ENCODE results near the gene SIRPA.

Gene SIRPA

DNA sequence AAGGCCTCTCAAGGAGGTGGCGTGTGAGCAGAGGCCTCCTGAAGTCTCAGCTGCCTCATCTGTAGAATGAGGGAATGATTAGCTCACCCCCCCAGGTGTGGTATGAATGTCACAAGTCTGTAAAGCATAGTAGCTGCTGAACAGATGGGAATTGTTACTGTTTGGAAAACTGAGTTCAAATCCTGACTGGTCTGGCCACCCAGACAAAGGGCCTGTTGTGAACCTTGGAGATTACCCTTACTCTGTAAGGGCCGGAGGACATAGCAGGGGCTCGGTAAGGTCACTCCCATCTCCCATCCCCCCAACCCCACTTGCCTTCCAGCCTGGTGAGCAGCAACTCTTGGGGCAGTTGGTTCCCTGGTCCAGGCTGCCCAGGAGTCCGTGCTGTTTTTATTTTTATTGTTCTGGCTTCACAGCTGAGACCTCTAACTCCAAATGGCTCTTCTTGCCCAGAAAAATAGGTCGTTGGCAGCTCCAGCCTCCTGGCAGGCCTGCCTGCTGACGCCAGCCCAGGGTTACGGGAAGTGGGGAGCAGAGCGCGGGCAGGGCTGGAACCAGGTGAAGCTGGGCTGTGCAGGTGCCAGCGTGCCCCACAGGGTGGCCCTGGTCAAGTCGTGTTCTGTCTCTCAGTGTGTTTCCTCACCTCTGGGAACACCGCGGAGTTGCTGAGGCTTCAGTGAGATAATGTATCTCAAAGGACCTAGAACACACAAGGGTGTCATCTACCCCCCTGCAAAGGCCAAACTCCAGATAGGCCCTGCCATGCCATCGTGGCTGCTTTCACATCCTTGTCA is 4.5 kb upstream of the SIRPA start:
- FAIRE-seq, result no peak

DNA sequence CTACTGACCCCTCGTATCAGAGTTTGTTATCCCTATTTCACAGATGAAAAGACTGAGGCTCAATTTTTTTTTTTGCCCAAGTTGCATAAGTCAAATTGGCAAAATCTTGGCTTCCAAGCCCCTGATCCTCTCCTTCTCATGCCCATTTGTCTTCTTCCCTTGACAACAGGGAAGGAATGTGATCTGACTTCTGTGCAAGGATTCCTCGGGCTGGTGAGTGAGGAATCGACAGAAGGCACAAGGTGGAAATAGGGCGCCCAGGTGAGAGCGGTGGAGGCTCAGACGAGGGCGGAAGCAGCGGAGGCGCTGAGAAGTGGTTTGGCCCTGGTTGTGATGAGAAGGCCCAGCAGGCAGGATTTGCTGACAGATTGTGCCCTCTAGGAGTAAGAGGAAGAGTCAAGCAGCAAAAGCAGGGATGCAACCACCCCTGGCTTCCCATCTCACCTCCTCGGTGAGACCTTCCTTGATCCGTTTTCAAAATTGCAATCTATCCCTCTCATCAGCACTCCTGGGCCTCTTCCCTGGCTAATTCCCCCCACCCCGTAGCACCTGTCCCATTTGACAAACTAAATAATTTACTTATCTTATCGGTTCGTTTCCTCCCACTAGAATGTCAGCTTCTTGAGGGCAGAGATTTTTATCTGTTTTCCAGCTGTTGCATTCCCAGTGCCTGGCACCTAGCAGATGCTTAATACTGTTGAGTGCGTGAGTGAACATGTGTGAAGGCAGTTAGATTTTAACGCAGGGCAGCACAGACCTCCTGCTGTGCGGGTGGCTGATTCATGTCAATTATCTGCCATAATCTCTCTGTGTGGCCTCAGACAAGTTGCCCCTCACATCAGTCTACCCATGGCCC is 3.7 kb upstream of the SIRPA start:
- no peak for FAIRE-seq

DNA sequence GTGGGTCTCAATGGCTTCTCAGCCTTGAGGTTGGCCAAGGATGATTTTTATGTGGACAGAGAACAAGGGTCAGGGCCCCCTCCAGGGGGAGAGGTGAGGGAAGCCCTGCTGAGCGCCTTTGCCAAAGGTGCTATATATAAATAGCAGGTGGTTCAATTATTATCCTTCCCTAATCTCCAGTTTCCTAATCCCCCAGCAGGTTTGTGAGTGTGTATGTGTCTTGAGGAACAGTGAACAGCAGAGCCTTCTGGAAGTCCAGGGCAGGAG is 3.2 kb upstream of the SIRPA start:
- no peak for FAIRE-seq

DNA sequence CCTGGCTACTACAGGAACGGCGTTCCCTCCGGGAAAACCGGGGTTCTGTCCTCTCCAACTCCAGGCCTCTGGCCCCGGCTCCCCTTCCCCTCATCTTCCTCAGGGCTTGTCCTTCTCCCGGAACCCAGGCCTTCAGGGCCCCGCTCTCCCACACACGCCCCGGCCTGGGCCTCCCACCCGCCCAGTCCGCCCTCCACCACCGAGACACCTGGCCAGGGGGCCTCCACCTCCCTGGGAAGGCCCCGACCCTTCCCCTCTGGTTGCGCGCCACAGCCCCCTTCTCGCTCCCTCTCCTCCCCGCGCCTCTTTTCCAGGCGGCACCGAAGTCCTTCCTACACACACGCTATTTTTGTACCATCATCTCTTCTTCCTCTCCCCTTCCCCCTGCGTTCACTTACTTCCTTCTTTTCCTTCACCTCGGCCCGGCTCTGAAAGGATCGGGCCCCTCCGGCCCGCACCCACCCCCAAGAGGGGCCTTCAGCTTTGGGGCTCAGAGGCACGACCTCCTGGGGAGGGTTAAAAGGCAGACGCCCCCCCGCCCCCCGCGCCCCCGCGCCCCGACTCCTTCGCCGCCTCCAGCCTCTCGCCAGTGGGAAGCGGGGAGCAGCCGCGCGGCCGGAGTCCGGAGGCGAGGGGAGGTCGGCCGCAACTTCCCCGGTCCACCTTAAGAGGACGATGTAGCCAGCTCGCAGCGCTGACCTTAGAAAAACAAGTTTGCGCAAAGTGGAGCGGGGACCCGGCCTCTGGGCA is 1.3 kb upstream of the SIRPA start:
- FAIRE-seq, result no peak

DNA sequence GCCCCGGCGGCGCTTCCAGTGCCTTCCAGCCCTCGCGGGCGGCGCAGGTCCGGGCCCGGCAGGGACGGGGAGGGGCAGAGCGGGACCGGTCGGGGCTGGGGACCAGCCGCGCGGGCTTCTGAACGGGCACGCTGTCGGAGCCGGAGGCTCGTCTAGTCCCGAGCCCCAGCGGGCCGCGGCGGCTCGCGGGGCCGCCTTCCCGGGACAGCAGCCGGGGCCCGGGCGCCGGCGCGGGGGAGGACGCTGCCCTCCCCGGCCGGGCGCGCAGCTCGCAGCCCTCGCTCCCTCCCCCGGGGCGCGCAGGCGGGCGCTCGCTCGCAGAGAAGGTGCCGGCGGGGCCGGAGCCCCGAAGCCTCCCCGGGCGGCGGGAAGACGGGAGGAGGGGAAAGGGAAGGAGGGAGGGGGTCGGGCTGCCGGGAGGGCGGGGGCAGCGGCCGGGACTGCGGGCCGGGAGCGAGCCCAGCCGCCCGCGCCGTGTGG is 696 bp upstream of the SIRPA start:
- FAIRE-seq, result no peak

DNA sequence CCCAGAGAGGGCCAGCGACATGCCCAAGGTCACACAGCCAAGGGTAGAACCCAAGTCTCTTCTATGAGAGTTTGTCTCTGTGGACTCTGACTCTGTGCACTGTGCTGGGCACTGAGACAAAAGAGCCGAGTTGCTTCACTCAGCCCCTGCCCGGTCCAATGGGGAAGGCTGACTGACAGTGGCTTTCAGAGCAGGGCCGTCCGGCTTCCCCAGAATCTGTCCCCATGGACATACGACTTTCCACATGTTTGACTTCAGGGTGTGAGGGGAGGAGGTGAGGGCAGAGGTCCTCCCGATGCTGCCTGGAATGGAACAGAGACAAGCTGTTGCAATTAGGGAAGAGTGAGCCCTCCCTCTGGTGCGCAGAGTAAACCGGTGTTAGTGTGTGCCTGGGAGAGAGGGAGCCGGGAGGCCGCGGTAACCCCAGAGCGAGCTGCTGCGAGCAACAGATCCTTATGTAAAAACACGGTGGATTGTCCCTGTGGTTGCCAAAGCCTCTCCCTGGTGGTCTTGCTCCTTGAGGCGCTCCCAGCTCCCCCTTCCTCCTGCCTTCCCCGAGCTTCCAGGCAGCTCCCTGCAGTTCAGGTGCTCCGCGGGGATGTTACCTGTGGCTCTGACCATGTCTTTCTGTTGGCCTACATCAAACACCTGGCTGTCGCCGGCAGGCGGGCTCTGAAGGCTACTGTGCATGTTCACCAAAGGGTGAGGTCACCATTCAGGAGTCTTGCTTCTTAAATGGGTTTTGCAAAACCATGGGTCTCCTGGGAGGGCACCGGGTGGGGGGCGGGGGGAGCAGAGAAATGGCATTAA is 672 bp downstream of the SIRPA start:
- FAIRE-seq, result no peak

DNA sequence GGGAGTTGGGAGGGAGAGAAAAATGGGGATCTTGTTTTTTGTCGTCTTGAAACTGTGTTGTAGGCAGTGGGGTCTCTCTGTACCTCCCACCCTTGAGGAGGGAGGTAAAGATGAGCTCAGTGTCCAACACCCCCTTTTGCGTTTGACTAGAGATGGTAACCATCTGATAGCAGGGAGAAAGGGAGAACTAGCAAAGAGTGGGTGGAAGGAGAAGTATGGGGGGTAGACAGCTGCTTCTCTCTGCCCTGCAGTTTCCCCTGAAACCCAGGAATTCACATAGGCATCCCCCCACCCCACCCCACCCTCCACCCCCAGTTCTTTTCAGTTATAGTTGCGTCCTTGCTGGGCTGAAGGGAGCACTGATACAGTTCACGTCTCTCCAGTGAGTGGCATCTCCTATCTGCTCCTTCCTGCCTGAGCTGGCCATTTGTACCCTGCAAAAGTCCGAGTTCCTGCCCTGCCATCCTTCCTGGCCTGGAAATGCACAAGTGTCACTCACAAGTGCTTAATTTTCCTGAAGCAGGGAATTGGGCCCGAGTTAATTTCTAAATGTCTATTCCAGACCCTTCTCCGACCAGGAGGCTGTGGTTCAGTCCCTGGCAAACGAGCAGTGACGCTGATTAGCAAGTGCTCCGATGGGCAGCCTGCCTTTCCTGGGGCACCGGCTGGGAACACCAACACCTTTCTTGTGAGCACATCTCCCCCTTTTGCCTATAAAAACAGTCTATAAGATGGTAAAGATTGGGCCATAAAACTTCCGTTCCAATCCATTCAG is 1.5 kb downstream of the SIRPA start:
- FAIRE-seq, result no peak

DNA sequence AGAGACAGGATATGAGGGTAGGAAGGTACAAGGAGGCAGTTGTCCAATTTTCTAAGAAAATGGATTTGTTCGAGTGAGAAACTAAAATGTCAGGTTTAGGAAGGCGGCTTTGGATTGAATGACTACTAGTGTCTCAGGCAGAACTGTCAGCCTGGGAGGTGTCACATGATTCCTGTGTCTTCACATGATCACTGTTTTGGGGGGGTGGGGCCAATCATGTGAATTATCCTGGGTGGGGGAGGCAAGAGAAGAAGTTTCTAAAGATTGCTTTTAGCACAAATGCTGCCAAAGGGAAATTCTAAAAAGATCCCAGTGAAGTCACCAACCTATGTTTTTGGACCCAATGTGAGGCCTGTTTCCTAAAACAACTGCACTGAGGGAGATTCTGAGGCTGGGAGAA is 2.3 kb downstream of the SIRPA start:
- FAIRE-seq, result no peak

DNA sequence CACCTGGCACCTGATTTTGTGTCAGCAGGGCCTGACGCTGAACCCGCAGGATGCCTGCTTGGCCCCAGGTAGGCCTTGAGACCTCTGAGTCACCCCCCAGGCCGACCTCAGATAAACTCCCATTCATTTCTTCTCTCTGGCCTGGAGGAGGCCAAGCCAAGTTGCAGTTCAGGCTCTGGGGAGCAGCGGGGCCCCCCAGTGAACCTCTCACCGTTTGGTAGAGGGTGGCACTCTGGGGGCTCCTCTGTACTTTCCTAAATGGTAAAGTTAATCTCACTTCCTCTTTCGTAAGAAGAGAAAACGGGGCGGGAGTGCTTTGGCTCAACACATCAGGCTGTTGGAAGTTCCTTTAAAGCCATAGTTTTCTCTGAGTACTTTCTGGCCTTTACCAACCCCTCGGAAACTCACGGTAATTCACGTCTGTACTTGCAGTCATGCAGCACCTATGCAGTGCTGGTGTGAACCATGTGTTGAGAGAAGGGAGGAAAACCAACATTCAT is 2.8 kb downstream of the SIRPA start:
- no peak for FAIRE-seq

DNA sequence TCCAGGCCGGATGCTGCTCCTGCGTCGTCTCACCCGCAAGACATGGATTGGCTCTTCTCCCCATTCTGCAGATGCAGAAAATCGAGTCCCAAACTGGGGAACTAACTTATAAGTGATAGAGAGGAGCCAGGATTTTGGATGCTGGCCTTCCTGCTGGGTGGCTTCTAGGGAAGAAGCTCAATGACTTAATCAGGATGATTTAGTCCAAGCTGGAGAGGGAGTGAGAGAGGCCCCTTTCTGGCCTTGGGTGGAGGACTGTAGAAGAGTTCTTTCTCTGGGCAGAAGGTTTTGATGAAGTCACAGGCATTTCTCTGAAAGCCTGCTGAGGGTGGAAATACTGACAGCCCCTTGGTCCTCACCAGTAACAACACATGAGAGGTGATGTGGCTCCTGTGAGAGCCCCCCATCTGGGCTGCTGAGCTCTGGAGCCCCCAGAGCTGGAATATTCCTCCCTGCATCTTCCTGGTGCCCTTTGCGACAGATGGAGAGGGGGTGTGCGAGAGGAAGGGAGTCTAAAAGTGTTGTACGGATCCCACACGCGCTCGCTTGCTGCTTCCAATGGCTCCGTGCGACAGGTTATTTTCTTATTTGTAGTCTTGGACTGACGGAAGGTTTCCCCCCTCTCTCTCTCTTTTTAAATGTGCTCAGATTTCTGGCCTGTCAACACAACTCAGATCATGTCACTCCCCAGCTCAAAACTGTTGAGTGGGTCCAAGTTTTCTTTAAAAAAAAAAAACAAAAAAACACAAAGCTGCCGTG is 3.5 kb downstream of the SIRPA start:
- no peak for FAIRE-seq

DNA sequence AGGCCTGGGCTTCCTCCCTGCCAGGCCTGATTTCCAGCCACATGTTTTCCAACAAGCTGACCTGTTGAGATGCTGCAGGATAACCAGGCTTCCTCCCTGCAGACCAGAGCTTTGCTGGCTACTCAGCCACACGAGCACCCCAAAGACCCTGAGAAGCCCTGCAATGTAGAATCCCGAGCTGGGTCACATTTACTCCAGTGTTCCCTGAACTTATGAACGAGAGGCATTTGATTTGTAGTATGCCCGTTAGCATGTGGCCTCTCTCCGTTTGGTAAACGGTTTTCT is 4.0 kb downstream of the SIRPA start:
- FAIRE-seq, result no peak

DNA sequence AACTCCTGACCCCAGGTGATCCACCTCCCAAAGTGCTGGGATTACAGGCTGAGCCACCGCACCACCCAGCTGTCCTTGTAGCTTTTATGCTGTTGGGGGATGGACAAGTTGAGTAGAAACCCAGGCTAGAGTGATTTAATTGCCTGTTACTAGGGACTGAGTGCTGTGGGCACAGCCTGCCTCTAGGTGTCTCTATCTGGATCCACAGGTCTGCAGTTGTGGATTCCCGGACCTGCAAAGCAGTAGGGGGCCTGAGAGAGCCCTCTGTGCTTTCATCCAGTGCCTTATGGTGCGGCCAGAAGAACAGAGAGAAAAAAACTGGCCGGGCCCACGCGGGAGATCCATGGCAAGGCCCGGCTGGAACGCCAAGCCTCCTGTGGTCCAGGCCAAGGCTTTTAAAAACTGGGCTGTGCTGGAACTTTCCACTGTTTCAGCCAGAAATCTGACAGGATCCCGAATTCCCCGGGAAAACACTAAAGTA is 5.2 kb downstream of the SIRPA start:
- peak; percentile 60 for FAIRE-seq

DNA sequence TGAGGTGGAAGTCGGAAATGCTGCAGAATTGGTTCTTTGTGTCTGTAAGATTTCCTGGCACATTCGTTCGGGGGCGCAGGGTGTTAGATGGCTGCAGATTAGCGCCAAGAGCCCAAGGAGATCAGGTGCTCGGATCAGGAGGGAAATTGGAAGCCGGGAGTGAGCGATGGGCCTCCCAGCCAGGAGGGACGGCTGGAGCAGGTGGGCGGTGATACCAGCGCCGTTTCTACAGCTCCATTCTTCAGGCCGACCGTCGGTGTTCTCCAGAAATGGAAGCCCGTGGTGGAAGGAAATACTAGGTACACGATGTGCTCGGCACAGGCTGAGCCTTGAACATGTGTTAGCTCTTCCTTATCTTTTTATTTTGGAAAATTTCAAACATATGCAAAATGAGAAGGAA is 6.5 kb downstream of the SIRPA start:
- no peak for FAIRE-seq

DNA sequence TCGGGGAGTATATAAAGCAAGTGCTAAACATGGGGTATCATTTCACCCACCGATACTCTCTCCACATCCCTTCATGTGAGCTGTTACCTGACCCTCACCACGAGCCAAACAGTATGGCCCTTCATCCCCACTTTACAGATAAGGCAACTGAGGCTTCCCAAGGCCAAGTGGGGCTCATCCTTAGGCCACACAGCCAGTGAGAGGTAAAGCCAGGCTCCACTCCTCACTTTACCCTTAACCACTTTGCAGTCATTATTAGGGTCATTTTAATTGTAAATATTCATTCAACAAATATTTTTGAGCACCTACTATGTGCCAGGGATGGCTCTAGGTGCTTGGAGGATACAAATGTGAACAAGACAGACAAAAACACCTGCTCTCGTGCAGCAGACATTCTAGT is 7.0 kb downstream of the SIRPA start:
- no peak for FAIRE-seq

DNA sequence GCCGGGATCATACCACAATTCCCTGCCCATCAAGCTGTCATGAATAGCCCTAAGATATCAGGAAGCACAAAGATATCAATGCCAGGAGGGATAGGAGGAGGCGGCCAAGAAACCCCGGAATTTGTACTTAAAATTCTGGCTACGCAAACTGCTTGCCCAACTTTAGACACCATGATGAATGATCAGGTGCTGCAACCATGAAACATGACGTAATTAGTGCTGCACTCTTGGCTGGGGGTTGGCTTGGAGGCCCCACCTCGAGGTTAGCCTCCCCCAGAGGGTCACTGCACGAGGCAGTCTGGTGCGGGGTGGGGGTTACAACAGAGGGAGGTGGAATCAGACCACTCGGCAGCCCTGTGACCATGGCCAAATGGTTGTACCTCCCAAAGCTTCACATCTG is 8.9 kb downstream of the SIRPA start:
- FAIRE-seq, result no peak

DNA sequence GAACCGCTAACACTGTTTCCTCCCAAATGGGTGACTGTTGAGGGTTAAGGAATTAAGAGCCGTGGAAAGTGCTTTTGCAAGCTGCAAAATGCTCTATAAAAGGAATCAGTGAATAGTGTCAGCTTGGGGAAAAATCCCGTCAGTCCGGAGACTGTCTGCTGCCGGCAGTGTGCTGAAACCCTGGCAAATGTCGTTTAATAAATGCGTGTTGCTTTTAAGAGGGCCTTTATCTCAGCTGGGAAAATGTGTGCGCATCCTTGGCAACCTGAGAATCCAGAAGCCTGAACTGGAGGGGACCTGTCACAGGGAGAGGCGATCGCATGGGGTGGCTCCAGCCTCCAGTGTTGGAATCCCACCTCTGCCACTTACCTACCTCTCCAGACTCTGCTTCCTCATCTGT is 9.8 kb downstream of the SIRPA start:
- no peak for FAIRE-seq

DNA sequence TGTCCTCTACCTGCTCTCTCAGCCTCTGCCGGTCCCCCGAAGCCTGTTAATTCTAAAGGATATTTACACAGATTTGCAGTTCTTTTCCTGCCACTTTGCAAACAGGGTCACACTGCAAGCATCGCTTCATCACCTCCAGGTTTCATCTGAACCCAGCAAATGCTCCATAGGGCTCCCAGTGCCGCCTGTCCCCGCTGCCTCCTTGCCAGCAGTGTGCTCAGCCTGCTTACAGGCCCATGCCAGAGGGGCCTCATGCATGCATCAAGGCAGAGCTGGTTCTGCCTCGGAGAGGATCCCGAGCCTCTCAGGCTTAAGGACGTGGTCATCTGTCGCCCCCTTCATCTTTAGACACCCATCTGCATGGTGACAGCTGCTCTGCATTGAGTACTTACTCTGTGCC is 10.5 kb downstream of the SIRPA start:
- FAIRE-seq, result no peak

DNA sequence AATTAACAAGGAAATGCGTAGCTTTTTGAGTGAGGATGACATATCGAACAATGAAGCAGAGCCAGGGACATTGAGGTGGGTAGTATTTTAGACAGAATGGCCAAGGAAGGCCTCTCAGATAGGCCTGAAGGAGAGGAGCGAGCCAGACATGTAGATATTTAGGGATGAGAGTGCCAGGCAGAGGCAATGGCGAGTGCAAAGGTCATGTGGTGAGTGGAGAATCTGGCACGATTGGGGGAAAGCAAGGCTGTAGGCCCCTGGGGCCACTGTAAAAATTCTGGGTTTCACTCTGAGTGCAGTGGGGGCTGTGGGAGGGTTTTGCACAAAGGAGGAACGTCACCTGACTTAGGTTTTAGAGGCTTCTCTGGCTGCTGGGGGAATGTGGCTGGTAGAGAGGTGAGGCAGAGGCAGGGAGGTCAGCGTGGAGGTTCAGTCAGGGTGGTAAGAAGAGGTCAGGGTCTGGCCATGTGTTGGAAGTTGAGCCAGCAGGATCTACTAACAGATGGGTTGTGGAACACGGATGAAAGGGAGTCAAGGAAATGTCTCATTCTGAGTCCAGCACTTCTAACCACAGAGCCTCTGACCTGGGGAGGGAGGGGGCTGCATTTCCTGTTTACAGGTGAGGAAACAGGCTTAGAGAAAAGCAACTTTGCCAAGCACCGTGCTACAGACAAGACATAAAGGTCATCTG is 11.3 kb downstream of the SIRPA start:
- FAIRE-seq, result no peak

DNA sequence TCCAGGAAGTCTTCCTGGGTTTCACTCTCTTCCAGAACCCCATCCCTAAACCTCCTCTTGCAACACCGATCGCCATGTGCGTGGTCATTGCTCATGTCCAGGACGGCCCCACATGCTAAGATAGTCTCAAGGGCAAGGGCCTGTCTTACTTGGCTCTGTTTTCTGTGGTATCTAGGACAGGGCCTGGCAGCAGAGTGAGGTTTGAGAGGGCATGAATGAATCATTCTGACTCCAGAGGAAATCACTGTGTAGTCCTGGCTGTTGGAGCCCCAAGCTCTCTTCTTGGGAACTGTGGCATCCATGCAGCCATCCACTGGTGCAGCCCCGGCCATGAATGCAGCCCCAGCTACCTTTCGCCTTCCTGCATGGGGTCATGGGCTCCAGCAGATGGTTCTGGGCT is 12.4 kb downstream of the SIRPA start:
- FAIRE-seq, result no peak

DNA sequence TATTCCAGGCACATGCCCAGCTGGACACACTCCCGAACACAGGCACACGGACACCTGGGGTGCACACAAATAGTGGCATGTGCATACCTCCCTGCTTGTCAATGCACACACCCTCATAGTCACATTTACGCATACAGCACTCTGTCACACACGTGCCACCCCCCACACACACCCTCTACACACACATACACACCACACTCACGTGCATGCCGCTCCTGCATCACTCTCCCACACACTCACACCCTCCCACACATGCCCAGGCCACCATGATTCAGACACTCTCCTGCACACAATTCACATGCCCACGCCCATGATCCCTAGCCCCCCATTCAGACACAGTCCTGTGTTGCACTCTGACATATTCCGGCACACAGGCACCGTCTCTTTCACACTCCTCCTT is 13.0 kb downstream of the SIRPA start:
- no peak for FAIRE-seq

DNA sequence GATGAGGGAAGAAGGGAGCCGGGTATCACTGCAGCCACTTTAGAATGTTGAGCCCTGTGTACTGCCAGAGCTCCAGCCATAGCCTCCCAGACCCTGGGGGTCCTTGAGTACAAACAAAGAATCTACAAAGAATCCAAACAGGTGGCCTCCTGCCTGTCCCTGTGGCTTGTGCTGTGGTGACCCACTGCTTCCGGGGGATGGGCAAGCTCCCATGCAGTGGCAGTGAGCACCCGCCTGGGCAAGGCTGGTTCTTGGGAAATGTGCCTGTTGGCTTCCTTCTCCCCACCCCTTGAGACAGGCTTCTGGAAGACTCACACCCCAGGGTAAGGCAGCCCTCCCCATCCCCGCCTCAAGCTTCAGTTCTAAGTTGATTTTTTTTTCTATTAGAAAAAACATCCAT is 13.9 kb downstream of the SIRPA start:
- FAIRE-seq, result no peak

Data from G401.6 (cell line).